HFFc6 (cell line): ENCODE results near the gene STK10. TPM values are rescaled to one million over a fixed set of nuclear protein-coding genes. Genes with fewer than 3 reads are reported as not detected.

ENCODE experiments used
- DNase-seq: peaks from one replicate; pipeline ENCODE4 v3.0.0-alpha.2; 2018
- H3K27ac Mint-ChIP-seq: 2 replicates; pipeline ENCODE4 v1.8.0; 2020; ENCODE audit warnings: mild to moderate bottlenecking, mixed read lengths
- H3K27me3 Mint-ChIP-seq: 2 replicates; pipeline ENCODE4 v1.8.0; 2021; ENCODE audit warnings: mild to moderate bottlenecking, moderate library complexity, mixed read lengths; ENCODE audit not compliant: insufficient read depth
- H3K36me3 Mint-ChIP-seq: 2 replicates; pipeline ENCODE4 v1.8.0; 2021; ENCODE audit warnings: low read depth, mixed read lengths
- H3K4me1 Mint-ChIP-seq: 2 replicates; pipeline ENCODE4 v1.8.0; 2020; ENCODE audit warnings: low read depth, mixed read lengths
- H3K4me3 Mint-ChIP-seq: 2 replicates; pipeline ENCODE4 v1.8.0; 2020; ENCODE audit warnings: mild to moderate bottlenecking, moderate library complexity, mixed read lengths
- H3K9me3 Mint-ChIP-seq: 2 replicates; pipeline ENCODE4 v1.8.0; 2020; ENCODE audit warnings: mild to moderate bottlenecking, mixed read lengths
- CTCF ChIP-seq: fragments of 200-600 bp; sonication (generic); IDR thresholded peaks from 2 replicates; pipeline ENCODE4 v1.5.0; 2021; ENCODE audit warnings: antibody characterized with exemption, mild to moderate bottlenecking
- total RNA-seq, 6 experiments: library from RNA; stranded (reverse); fragmentation: NEBNext Ultra II Directional; extraction: Animal tissue kit (Norgen Biotek cat#: 25700); gene quantifications; 2 replicates in 1 of 6; 3 replicates in 5 of 6; pipeline ENCODE4 v1.2.3, GENCODE V29; 2021

STK10 gene
- total RNA-seq, 6 experiments from 2014 or later, result 39.8 to 51.6 (median 47.5) TPM

DNA sequence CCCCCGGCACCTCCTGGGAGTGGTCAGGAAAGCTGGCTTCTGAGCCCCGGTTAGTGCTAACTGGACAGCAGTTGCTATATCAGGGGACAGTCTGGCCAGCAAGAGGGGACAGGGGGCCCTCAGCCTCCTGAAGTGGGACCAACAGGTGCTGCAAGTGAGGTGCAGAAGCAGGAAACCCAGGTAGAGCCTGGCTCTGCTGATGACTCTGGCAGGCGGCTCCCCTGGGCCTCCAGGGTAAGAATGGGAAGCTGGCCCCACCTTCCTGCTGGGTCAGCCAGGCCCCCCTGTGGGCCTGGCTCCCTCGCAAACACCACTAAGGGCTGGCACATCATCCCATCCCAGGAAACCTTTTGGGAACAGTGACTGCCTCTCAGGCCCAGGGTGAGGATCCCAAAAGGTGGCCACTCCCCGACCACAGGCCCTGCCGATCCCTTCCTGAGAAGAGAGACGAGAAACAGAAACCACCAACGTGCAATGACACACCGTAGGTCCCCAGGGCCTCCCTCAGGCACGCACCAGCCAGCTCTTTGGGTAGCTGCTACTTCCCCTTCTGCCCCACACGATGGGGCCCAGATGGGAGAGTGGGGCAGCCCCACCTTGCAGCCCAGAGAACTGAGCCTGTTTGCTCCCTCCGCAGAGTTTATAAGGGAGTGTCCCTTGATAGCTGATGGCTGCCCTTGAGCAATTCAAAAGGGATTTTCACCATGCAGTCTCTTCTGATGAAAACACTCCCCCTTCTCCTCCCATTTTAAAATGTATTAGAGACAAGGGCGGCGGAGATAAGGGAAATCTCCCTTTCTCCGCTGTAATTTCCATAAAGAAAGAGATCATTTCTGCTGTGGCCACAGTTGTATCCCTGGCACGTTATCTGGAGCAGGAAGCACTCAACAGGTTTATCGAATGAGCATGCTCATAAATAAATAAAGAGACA, 76.8 kb downstream of the STK10 start:
- H3K4me3 Mint-ChIP-seq, result peak overlapping the region; percentile 79
- no peaks in the 10 kb centered on the region for H3K9me3 Mint-ChIP-seq
- no peak; the same call in 1 of the 2 replicates for TF ChIP-seq CTCF
- H3K4me1 Mint-ChIP-seq, result peaks cover 68% of the 10 kb centered on the region
- peak overlapping the region; percentile 90 for H3K27ac Mint-ChIP-seq
- H3K36me3 Mint-ChIP-seq, result peaks cover 23% of the 10 kb centered on the region
- H3K27me3 Mint-ChIP-seq, result peaks cover 5% of the 10 kb centered on the region; the same call in 1 of the 2 replicates
- peak; percentile 59 for DNase-seq

DNA sequence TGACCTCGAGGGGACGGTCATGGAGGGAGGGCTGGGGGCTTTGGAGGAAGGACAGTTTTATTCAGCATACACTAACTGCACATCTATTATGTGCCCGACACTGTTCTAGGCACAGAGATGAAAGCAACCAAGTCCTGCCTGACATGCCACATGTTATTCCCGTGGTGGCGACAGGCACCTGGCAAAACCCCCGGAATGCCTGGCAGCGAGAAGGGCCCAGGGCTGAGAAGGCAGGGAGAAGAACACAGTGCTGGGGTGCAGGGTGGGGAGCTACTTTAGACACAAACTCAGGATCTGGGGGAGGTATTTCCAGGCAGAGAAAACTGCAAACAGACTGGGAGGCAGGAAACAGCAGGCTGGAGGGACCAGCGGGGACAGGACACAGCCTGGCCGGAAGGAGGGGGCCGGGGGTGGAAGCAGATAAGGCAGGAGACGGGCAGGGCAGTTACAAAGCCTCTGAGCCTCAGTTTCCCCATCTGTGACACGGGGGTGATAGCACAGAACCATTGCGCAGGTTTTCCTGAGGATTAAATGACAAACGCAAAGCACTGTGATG, 77.7 kb downstream of the STK10 start:
- Mint-ChIP-seq H3K9me3 (no peaks in the 10 kb centered on the region), H3K4me3 (no peak overlapping the region), H3K4me1 (peaks cover 63% of the 10 kb centered on the region), H3K27ac (peak overlapping the region; percentile 90), H3K36me3 (peaks cover 23% of the 10 kb centered on the region), H3K27me3 (peaks cover 5% of the 10 kb centered on the region; the same call in 1 of the 2 replicates)
- no peak for DNase-seq
- TF ChIP-seq CTCF, result no peak

GRCh38 chr5:172109749-172110148, 78.3 kb downstream of the STK10 start:
- Mint-ChIP-seq H3K27ac (peak overlapping the region; percentile 90), H3K27me3 (peaks cover 5% of the 10 kb centered on the region; the same call in 1 of the 2 replicates), H3K4me3 (peak overlapping the region; percentile 5; the same call in 1 of the 2 replicates), H3K9me3 (no peaks in the 10 kb centered on the region), H3K4me1 (peaks cover 63% of the 10 kb centered on the region), H3K36me3 (peaks cover 21% of the 10 kb centered on the region)
- no peak for TF ChIP-seq CTCF
- DNase-seq, result no peak

- H3K4me3 Mint-ChIP-seq, result peak overlapping the region; percentile 75
- TF ChIP-seq CTCF, result no peak
- H3K27ac Mint-ChIP-seq, result peak overlapping the region; percentile 93
- H3K4me1 Mint-ChIP-seq, result peaks cover 70% of the 10 kb centered on the region
- DNase-seq, result peak; percentile 97
- H3K27me3 Mint-ChIP-seq, result peaks cover 5% of the 10 kb centered on the region; the same call in 1 of the 2 replicates
- H3K36me3 Mint-ChIP-seq, result peaks cover 24% of the 10 kb centered on the region
- H3K9me3 Mint-ChIP-seq, result no peaks in the 10 kb centered on the region
Observed at GRCh38 chr5:172107571-172107970, 80.5 kb downstream of the STK10 start.

DNA sequence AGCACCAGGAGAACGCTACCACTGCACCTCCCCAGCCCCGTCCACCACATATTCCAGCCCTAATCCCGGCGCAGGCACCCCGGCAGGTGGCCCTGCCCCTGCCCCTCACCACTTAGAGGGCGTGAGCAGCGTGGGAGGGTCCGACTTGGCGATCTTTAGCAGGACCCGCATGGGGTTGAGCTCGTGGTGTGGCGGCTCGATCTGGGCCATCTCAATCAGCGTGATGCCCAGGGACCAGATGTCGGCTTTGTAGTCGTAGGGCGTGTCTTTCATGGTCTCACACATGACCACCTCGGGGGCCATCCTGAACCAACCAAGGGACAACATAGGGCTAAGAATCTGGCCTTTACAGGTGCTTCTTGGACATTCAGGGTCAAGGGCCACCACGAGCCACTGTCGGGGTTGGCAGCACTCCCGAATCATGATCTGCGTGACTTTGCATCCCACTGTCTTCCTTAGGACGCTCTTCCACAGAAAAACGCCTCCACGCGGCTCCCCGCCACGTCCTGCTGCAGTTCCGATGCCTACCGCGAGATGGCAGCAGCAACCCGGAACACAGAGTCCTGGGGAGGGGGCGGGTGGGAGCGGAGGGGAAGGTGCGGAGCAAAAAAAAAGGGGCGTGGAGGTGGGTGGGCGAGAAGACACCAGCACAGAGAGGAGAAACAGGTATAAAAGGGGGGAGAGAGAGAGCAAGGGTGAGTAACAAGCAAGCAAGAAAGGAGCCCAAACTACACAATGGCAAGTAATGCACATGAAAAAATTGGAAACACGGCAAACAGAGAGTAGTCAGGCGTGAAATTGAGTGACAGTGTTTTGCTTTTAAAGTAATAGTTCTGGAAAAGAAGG, 81.3 kb downstream of the STK10 start:
- Mint-ChIP-seq H3K27me3 (peaks cover 12% of the 10 kb centered on the region; the same call in 1 of the 2 replicates), H3K4me3 (peak overlapping the region; percentile 75), H3K9me3 (no peaks in the 10 kb centered on the region), H3K36me3 (peaks cover 29% of the 10 kb centered on the region), H3K27ac (peak overlapping the region; percentile 93), H3K4me1 (peaks cover 71% of the 10 kb centered on the region)
- DNase-seq, result peak; percentile 30
- TF ChIP-seq CTCF, result peak; percentile 95
